CD4-positive, alpha-beta T cell treated with Interleukin-4 for 1 hour (primary cell): ENCODE results near the gene SIRPA.

Experiments used
- DNase-seq, 2 donors: peaks; one replicate each; pipeline ENCODE4 v3.0.0-alpha.2; 2020 to 2022

Gene SIRPA

GRCh38 chr20:1894951-1895673, at the start of gene SIRPA:
TSS of gene SIRPA (plus strand) at chr20:1895407. CDS start at chr20:1895448, 41 bp downstream.
- DNase-seq = no peak

GRCh38 chr20:1845701-1846100, 49.5 kb upstream of the SIRPA start:
- DNase-seq = no peak

DNA sequence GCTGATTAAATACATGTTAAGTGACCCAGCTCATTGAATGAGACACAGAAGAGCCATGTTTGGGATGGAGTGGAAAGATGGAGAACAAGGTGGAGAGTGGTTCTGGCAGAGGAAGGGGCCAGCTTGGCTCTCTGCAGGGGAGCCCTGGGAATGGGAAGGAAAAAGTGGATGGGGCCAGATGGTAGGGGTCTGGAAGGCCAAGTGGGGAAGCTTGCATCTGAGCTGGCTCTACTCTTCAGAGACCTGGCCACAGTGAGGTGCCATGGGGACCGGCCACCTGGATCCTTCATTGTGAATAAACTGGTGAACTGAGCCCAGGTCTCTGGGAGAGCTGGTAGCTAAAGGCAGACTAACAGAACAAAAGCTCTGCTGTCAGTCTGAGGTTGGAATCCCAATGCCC, 48.9 kb upstream of the SIRPA start:
- no peak for DNase-seq

DNA sequence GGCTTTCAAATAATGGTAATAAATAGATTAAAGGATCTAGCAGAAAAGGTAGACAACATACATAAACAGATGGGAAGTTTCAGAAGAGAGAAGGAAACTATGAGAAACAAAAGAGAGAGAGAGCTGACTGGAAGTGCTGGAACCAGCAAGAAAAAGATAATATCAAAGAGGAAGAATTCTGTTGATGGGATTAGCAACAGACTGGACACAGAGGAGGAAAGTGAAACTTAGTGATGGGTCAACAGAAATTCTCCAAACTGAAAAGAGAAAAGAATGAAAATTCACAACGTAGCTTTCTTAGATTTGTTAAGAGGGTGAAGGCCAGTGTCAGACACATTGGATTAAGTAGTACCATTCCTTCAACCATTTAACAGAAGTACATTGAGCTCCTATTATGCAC, 48.3 kb upstream of the SIRPA start:
- DNase-seq = no peak

GRCh38 chr20:1847780-1848179, 47.4 kb upstream of the SIRPA start:
- no peak for DNase-seq

- DNase-seq = no peak
These were observed 46.8 kb upstream of the SIRPA start for GRCh38 chr20:1848373-1848772.

- no peak for DNase-seq
These were observed 43.8 kb upstream of the SIRPA start for GRCh38 chr20:1851396-1851795.

- DNase-seq = no peak
These were observed 41.7 kb upstream of the SIRPA start for GRCh38 chr20:1853473-1853872.

GRCh38 chr20:1854246-1854645, 41.0 kb upstream of the SIRPA start:
- DNase-seq = no peak

GRCh38 chr20:1855109-1855508, 40.1 kb upstream of the SIRPA start:
- no peak for DNase-seq

DNA sequence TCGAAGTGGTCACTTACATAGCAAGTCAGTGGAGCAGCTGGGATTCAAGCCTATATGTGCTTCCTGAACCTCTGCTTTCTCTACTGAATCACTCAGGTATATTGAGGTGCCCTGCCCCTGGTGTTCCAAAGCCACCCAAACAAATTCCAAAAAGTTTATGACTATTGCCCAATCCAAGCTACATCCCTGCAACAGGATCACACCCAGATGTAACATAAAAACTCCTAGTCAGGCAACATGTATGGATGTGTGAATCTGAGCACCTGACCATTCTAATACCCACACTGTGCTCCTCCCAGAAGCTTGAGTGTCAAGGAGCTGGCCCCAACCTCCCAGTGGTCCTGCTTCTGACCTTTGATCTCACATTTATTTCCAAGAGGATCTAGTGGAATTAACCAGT, 39.5 kb upstream of the SIRPA start:
- DNase-seq = no peak

DNA sequence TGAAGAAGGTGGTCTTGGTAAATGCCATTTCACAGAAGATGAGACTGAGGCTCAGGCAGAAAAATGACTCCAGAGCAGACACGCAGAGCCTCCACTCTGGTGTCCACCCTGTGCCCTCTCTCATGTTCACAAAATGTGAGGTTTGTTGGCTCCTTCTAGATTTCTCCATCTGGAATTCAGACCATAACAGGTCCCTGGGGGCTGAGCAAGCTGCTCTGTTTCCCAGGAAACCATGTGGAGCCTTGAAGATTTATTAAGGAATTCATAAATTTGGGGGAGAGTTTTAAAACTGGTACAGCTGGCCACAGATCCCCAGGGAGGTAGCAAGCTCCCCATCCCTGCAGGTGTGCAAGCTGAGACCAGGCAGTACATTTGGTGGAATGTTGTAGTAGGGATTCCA, 38.8 kb upstream of the SIRPA start:
- DNase-seq = no peak

DNA sequence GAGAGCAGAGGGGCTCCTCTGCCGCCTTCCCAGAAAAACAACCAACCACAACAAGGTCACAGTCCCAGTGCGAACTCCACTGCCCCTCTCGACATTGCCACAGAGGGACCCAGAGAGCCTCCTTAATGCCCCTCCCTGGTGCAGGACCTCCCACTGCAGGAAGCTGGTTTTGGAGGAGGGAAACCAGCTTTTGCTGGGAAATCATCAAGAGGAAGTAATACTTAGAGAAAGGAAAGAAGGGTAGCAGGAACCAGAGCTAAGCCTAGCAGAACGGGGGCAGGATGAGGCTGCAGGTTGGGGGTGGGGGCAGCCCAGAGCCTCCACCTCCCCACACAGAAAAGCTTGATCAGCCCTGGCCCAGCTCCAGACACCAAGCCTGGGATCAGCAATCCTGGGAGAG, 37.7 kb upstream of the SIRPA start:
- DNase-seq = no peak

DNA sequence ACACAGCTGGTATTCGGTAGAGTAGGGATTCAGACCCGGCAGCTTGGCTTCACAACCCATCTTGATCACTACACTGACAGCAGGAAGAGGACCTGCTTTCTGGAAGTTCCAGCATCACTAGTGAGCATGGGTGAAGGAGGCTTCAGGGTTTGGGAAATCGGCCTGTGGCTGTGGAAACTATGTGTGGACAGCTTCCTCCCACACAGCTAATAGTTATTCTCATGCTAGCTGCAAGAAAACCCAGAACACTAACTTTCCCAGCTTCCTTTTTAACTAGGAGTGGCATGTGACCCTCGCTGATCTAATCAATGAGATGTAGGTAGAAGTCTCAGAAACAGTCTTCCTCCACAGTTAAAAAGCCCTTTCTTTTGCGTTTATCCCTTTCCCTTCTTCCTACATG, 36.3 kb upstream of the SIRPA start:
- DNase-seq = no peak

- DNase-seq = no peak
These were observed 34.8 kb upstream of the SIRPA start for GRCh38 chr20:1860446-1860845.

GRCh38 chr20:1861347-1861976, 33.7 kb upstream of the SIRPA start:
- DNase-seq = no peak

DNA sequence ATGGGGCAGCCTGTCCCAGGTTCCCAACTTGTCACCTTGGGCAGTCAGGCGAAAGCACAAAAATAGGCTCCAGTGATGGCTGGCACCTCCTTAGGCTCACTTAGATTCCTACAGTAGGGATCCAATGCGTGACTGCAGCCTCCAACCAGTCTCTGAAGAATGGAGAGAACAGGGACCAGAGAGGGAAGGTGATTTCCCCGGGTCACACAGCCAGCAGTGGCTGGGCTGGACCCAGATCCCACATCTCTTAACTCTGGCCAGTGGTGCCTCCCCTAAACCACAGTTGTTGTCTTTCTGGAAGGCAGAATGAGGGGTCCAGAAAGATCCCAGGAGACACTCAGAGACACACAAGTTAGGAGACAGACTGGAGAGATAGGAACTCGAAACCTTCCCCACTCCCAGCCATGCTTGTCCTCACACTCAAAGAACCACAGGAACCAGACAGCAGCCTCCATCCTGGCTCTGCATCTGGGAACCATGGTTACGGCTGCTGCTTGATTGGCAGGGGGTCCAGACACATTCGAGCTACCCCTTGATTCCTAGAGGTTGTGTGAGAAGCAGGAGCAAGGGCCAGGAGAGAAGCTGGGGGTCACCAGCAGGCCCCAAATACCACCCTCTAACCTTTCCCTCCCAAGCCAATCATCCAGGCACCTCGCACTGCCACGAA, 33.1 kb upstream of the SIRPA start:
- DNase-seq = no peak

DNA sequence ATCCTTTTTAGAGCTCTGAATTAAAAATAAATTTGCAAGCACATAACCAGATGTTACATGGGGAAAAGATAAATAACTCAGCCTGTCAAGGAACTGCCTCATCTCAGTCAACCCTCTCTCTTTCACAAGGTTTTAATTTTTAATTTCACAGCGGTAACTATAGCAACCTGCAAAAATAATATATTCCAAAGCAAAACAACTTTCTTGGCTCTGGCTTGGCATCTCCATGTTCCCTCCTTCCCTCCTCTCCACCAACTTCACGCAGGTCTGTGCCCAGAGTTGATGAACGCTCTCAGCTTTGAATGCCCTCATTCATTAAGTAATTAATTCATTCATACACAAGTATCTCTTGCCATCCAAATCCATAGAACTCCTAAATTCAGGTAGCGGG, 32.5 kb upstream of the SIRPA start:
- DNase-seq = no peak

GRCh38 chr20:1863296-1863695, 31.9 kb upstream of the SIRPA start:
- DNase-seq = no peak

DNA sequence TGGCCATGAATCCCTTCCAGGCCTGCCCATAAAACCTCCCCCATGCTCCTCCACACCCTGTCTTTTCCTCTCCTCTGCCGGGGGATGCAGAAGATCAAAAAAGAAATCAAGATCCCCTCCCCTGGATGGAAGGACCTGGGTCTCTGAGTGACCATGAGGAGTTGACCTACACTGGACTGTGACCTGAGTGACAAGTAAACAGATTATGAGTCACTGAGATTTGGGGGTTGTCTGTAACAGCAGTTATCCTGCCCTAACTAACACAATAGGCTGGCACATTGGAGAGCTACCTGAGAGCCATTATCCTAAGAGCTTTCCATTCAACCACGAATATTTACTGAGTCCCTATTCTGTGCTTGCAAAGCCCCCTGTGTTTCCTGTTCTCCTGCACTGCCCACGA, 28.4 kb upstream of the SIRPA start:
- no peak for DNase-seq

GRCh38 chr20:1867495-1868260, 27.5 kb upstream of the SIRPA start:
- DNase-seq = no peak

- no peak for DNase-seq
These were observed 26.4 kb upstream of the SIRPA start for GRCh38 chr20:1868856-1869255.

GRCh38 chr20:1870323-1870722, 24.9 kb upstream of the SIRPA start:
- no peak for DNase-seq
